A673 (cell line): Measurements from ENCODE around the gene C17orf50. TPM values are rescaled to one million over a fixed set of nuclear protein-coding genes. Genes with fewer than 3 reads are reported as not detected.

ENCODE experiments used
- BruUV-seq: library from RNA; stranded (reverse); fragments of 400-500 nt; replicated peaks from 2 replicates; lab custom pipeline; 2021; lab: Mats Ljungman, UMichigan
- CTCF ChIA-PET: fragments of 300-600 bp; sonication (Branson Sonifier 250); formaldehyde crosslinking; loops from one replicate; lab custom pipeline; 2022; ENCODE audit warnings: antibody characterized with exemption; lab: Charles Lee
- POLR2A ChIA-PET: fragments of 300-600 bp; sonication (Branson Sonifier 250); formaldehyde crosslinking; loops from one replicate; lab custom pipeline; 2022; ENCODE audit warnings: antibody characterized with exemption; ENCODE audit not compliant: low non-redundant PET; lab: Charles Lee
- DNase-seq: peaks from one replicate; pipeline ENCODE4 v3.0.0-alpha.2; 2015; ENCODE audit warnings: low spot score
- H3K27ac ChIP-seq: fragments of 200-600 bp; sonication (generic); 2 replicates; pipeline ENCODE4 v1.5.1; 2016; ENCODE audit warnings: mixed run types, low read depth, mild to moderate bottlenecking, mixed read lengths, antibody characterized with exemption, low read length; ENCODE audit not compliant: poor library complexity, severe bottlenecking
- H3K27me3 ChIP-seq: fragments of 200-600 bp; sonication (generic); replicated peaks from 2 replicates; pipeline ENCODE4 v1.6.1; 2017; ENCODE audit warnings: mixed run types, low read depth, mild to moderate bottlenecking, mixed read lengths, antibody characterized with exemption, low read length; ENCODE audit not compliant: insufficient read depth, poor library complexity
- H3K36me3 ChIP-seq: fragments of 200-600 bp; sonication (generic); 2 replicates; pipeline ENCODE4 v1.6.1; 2016; ENCODE audit warnings: mixed run types, mild to moderate bottlenecking, mixed read lengths, antibody characterized with exemption, low read length; ENCODE audit not compliant: insufficient read depth, poor library complexity, severe bottlenecking
- H3K4me1 ChIP-seq: fragments of 200-600 bp; sonication (generic); 2 replicates; pipeline ENCODE4 v1.6.1; 2017; ENCODE audit warnings: mixed run types, mild to moderate bottlenecking, mixed read lengths, antibody characterized with exemption, low read length; ENCODE audit not compliant: insufficient read depth, poor library complexity, severe bottlenecking
- H3K4me3 ChIP-seq: fragments of 200-600 bp; sonication (generic); 2 replicates; pipeline ENCODE4 v1.5.1; 2016; ENCODE audit warnings: low read depth, mixed run types, mild to moderate bottlenecking, mixed read lengths, low read length; ENCODE audit not compliant: poor library complexity, severe bottlenecking
- H3K9me3 ChIP-seq: fragments of 200-600 bp; sonication (generic); 2 replicates; pipeline ENCODE4 v1.6.1; 2016; ENCODE audit warnings: mixed run types, low read depth, mild to moderate bottlenecking, mixed read lengths, antibody characterized with exemption, low read length; ENCODE audit not compliant: poor library complexity, severe bottlenecking
- EZH2 ChIP-seq: fragments of 200-600 bp; sonication (generic); IDR thresholded peaks from 2 replicates; pipeline ENCODE4 v1.6.1; 2017; ENCODE audit warnings: borderline replicate concordance, low read depth, mild to moderate bottlenecking, mixed read lengths, antibody characterized with exemption, low read length; ENCODE audit not compliant: poor library complexity, severe bottlenecking
- intact Hi-C: fragments of 100-400 bp; cut with micrococcal nuclease; formaldehyde crosslinking; loops from one replicate; pipeline ENCODE4 v1.10.0; 2022; ENCODE audit not compliant: unreplicated experiment
- total RNA-seq: library from RNA; stranded (reverse); gene quantifications from 2 replicates; pipeline ENCODE4 v1.2.3, GENCODE V29; 2021
- TF ChIP-seq, protein P1 (sequence below): fragments of 300-800, 200-600 bp; sonication (generic); conservative IDR thresholded peaks from 2 replicates; pipeline ENCODE4 v1.5.1; 2017; ENCODE audit warnings: low read depth, mild to moderate bottlenecking, antibody characterized with exemption, low read length, moderate library complexity, mixed read lengths

The C17orf50 gene
- total RNA-seq, 1 experiment from 2014 or later, result not detected

DNA sequence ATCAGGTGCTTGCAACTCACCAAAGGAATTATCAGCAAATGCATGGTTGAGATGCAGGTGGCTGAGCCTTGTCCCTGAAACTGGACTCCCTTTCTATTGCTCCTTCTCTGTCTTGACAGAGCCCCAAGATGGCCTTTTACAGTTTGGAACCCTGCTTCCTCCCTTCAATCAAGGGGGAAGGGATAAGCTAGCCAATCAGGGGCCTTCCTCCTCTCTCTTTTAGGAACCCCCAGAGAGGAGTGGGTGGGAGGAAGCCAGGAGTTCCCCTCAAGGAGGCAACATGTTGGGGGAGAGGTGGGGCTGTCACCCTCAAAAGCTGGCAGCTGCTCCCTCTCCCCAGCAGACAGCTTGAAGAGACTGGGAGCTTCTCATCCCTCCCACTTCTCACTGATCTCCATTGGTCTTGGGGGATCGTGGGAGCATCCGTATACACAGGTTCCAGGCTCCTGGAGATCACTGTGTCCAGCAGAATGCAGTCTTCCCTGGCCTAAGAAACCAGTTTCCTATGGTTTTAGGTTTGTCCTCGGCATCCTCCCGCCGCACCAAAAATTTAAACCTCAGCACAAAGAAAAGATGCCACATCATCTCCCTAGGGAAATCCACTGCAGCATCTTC, 22.1 kb upstream of the C17orf50 start:
- Histone ChIP-seq H3K4me1 (no peaks in the 10 kb centered on the region), H3K27ac (no peak overlapping the region), H3K4me3 (no peak overlapping the region), H3K36me3 (no peaks in the 10 kb centered on the region), H3K27me3 (no peaks in the 10 kb centered on the region), H3K9me3 (no peaks in the 10 kb centered on the region)
- ChIA-PET CTCF (no interaction called here), POLR2A (no interaction called here)
- BruUV-seq, result no TSS peak
- DNase-seq, result no peak
- intact Hi-C loops, result no loop called here
- TF ChIP-seq, protein P1, sequence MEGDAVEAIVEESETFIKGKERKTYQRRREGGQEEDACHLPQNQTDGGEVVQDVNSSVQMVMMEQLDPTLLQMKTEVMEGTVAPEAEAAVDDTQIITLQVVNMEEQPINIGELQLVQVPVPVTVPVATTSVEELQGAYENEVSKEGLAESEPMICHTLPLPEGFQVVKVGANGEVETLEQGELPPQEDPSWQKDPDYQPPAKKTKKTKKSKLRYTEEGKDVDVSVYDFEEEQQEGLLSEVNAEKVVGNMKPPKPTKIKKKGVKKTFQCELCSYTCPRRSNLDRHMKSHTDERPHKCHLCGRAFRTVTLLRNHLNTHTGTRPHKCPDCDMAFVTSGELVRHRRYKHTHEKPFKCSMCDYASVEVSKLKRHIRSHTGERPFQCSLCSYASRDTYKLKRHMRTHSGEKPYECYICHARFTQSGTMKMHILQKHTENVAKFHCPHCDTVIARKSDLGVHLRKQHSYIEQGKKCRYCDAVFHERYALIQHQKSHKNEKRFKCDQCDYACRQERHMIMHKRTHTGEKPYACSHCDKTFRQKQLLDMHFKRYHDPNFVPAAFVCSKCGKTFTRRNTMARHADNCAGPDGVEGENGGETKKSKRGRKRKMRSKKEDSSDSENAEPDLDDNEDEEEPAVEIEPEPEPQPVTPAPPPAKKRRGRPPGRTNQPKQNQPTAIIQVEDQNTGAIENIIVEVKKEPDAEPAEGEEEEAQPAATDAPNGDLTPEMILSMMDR, result no peak
- no peak for TF ChIP-seq EZH2

DNA sequence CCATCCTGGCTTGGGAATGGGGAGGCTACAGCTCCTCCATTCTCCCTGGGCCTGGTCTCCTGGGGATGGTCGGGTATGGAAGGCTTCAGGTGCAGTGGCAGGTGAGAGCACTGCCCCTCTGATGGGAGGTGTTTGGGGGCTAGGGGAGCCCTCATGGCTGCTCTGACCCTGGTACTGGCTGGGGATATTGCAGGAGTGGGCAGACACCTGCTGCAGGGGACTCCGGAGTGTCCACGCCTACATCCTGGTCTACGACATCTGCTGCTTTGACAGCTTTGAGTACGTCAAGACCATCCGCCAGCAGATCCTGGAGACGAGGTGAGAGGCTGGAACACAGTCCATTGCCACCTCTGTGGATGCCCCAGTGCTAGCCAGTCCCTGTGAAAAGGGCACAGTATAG, 20.5 kb upstream of the C17orf50 start:
- intact Hi-C loops, result loop anchor here (10.0 kb wide), 1 partner anchor 425 kb away; no protein-coding TSS in a partner anchor
- ChIA-PET CTCF (no interaction called here), POLR2A (no interaction called here)
- Histone ChIP-seq H3K36me3 (no peaks in the 10 kb centered on the region), H3K27me3 (no peaks in the 10 kb centered on the region), H3K9me3 (no peaks in the 10 kb centered on the region), H3K4me3 (no peak overlapping the region), H3K4me1 (no peaks in the 10 kb centered on the region), H3K27ac (no peak overlapping the region)
- no peak for DNase-seq
- no TSS peak for BruUV-seq
- TF ChIP-seq EZH2, result no peak
- TF ChIP-seq, protein P1, result no peak

DNA sequence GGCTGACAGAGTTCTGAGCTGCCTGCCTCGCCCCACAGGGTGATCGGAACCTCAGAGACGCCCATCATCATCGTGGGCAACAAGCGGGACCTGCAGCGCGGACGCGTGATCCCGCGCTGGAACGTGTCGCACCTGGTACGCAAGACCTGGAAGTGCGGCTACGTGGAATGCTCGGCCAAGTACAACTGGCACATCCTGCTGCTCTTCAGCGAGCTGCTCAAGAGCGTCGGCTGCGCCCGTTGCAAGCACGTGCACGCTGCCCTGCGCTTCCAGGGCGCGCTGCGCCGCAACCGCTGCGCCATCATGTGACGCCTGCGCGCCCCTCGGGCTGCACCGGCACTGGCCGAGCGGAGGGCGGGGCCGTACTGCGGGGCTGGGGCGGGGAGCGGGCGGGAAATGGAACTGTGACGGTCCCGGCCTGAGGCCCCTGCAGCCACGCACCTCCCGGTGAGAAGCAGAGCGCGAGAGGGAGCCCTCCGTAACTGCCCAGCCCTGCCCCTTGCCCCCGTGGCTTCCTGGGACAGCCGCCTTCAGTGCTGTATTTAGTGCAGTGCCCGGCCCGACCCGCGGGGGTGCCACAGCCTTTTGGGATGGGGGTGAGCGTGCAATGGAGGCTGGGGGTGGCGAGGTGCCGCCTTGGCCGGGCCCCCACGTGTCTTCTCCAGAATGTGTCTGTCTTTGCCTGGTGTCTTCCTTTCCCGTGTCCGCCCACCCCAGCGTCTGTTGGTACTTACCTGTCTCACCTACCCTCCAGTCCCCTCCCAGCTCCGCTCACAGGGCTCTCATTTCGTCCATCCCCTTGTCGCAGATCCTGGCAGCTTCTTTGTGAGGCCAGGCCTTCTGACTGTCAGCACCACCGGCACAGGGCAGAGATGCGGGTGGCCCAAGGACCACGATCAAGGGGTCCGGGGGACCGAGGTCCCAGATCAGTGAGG, 19.4 kb upstream of the C17orf50 start:
- Histone ChIP-seq H3K9me3 (no peaks in the 10 kb centered on the region), H3K4me3 (no peak overlapping the region), H3K36me3 (no peaks in the 10 kb centered on the region), H3K4me1 (no peaks in the 10 kb centered on the region), H3K27me3 (no peaks in the 10 kb centered on the region), H3K27ac (no peak overlapping the region)
- intact Hi-C loops, result loop anchor here (10.0 kb wide), 1 partner anchor 426 kb away; no protein-coding TSS in a partner anchor
- ChIA-PET CTCF (no interaction called here), POLR2A (no interaction called here)
- no peak for TF ChIP-seq EZH2
- TF ChIP-seq, protein P1, result no peak
- no TSS peak for BruUV-seq
- no peak for DNase-seq
